MM.1S (cell line): ENCODE measurements around the gene PCCB.

Experiments used
- DNase-seq: peaks from one replicate; pipeline ENCODE4 v3.0.0-alpha.2; 2015
- H2AFZ ChIP-seq: fragments of 300-600 bp; sonication (generic); 2 replicates; pipeline ENCODE4 v1.6.0; 2016; ENCODE audit warnings: antibody characterized with exemption, low read length
- H3F3A ChIP-seq: fragments of 300-600 bp; sonication (generic); 2 replicates; pipeline ENCODE4 v1.6.1; 2016; ENCODE audit warnings: mild to moderate bottlenecking, antibody characterized with exemption, low read length, moderate library complexity, mixed read lengths; ENCODE audit not compliant: insufficient read depth
- H3K27ac ChIP-seq: fragments of 300-600 bp; sonication (generic); 2 replicates; pipeline ENCODE4 v1.5.1; 2016; ENCODE audit warnings: mild to moderate bottlenecking, low read length
- H3K27me3 ChIP-seq: fragments of 300-600 bp; sonication (generic); replicated peaks from 2 replicates; pipeline ENCODE4 v1.6.0; 2016; ENCODE audit warnings: low read length; ENCODE audit not compliant: insufficient read depth
- H3K36me3 ChIP-seq: fragments of 300-600 bp; sonication (generic); replicated peaks from 2 replicates; pipeline ENCODE4 v1.6.1; 2016; ENCODE audit warnings: mild to moderate bottlenecking, low read length, mixed read lengths; ENCODE audit not compliant: insufficient read depth
- H3K4me1 ChIP-seq: fragments of 300-600 bp; sonication (generic); 2 replicates; pipeline ENCODE4 v1.6.1; 2016; ENCODE audit warnings: low read length, mixed read lengths
- H3K4me2 ChIP-seq: fragments of 300-600 bp; sonication (generic); 2 replicates; pipeline ENCODE4 v1.6.0; 2016; ENCODE audit warnings: low read depth, low read length
- H3K4me3 ChIP-seq: fragments of 300-600 bp; sonication (generic); 2 replicates; pipeline ENCODE4 v1.5.1; 2016; ENCODE audit warnings: low read length, mixed read lengths
- H3K79me2 ChIP-seq: fragments of 300-600 bp; sonication (generic); 2 replicates; pipeline ENCODE4 v1.6.1; 2016; ENCODE audit warnings: mixed run types, low read length, mixed read lengths
- H3K9ac ChIP-seq: fragments of 300-600 bp; sonication (generic); 2 replicates; pipeline ENCODE4 v1.6.1; 2016; ENCODE audit warnings: low read length, mixed read lengths
- H3K9me2 ChIP-seq: fragments of 300-600 bp; sonication (generic); replicated peaks from 2 replicates; pipeline ENCODE4 v1.6.1; 2016; ENCODE audit warnings: mild to moderate bottlenecking, low read length, mixed read lengths; ENCODE audit not compliant: insufficient read depth
- H3K9me3 ChIP-seq: fragments of 300-600 bp; sonication (generic); replicated peaks from 2 replicates; pipeline ENCODE4 v1.6.1; 2016; ENCODE audit warnings: mild to moderate bottlenecking, low read length, mixed read lengths; ENCODE audit not compliant: insufficient read depth
- H4K20me1 ChIP-seq: fragments of 300-600 bp; sonication (generic); 2 replicates; pipeline ENCODE4 v1.6.1; 2016; ENCODE audit warnings: mild to moderate bottlenecking, low read length, moderate library complexity, mixed read lengths; ENCODE audit not compliant: insufficient read depth
- EZH2 ChIP-seq: fragments of 300-600 bp; sonication (generic); optimal IDR thresholded peaks from 2 replicates; pipeline ENCODE3; 2017; ENCODE audit warnings: low read depth, mild to moderate bottlenecking, antibody characterized with exemption, low read length, mixed read lengths
- EZH2phosphoT487 ChIP-seq: fragments of 300-600 bp; sonication (generic); IDR thresholded peaks from 2 replicates; pipeline ENCODE4 v1.6.1; 2018; ENCODE audit warnings: antibody characterized with exemption, low read length
- TF ChIP-seq, protein P1 (sequence below): fragments of 300-600 bp; sonication (generic); IDR thresholded peaks from 2 replicates; pipeline ENCODE4 v1.5.1; 2016; ENCODE audit warnings: antibody characterized with exemption, low read length, mixed read lengths

PCCB gene

DNA sequence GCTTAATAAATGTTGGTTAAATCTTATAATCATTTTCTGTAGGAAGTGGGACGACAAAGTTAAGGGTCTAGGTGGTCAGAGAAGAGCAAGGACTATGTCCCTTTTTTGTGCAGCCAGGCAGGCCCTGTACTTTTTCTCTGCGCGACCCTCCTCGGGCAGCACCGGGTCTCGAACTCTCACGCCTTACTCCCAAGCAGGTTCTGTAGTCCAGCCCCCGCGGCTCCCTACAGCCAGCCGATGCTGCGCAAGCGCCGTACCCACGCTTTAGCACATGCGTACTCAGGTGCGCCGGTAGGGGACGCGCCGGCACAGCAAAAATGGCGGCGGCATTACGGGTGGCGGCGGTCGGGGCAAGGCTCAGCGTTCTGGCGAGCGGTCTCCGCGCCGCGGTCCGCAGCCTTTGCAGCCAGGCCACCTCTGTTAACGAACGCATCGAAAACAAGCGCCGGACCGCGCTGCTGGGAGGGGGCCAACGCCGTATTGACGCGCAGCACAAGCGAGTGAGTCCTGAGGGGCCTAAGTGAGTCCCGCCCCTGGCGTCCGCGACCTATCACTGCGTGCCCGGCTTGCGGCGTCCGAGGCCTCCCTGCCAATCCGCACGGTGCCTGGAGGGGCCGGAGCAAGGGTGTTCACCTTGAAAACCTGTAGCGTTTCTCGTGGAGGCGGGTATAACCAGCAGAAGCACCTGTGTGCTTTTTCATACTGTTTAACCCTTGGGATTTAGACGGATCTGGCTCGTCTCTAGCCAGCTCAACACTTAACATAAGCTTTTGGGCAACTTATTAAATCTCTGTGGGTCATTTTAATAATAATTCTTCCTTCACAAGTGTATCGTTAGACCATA is at the start of gene PCCB:
Gene PCCB (plus strand): TSS at position 282 of the 844 bp plus-strand sequence. CDS start 36 bp downstream, at position 318.
- Histone ChIP-seq H3K4me1 (peaks cover 44% of the 10 kb centered on the region), H3K27ac (peak within 1 kb of the TSS; percentile 96), H3K79me2 (peaks cover 37% of the 10 kb centered on the region), H3K9me3 (no peaks in the 10 kb centered on the region), H3K9ac (peak within 1 kb of the TSS; percentile 85), H4K20me1 (no peaks in the 10 kb centered on the region), H3K27me3 (no peaks in the 10 kb centered on the region), H3F3A (peaks cover 36% of the 10 kb centered on the region), H3K4me2 (peak within 1 kb of the TSS; percentile 81), H3K36me3 (no peaks in the 10 kb centered on the region), H2AFZ (peak within 1 kb of the TSS; percentile 75), H3K9me2 (no peaks in the 10 kb centered on the region), H3K4me3 (peak within 1 kb of the TSS; percentile 78)
- TF ChIP-seq EZH2, result no peak
- TF ChIP-seq, protein P1, sequence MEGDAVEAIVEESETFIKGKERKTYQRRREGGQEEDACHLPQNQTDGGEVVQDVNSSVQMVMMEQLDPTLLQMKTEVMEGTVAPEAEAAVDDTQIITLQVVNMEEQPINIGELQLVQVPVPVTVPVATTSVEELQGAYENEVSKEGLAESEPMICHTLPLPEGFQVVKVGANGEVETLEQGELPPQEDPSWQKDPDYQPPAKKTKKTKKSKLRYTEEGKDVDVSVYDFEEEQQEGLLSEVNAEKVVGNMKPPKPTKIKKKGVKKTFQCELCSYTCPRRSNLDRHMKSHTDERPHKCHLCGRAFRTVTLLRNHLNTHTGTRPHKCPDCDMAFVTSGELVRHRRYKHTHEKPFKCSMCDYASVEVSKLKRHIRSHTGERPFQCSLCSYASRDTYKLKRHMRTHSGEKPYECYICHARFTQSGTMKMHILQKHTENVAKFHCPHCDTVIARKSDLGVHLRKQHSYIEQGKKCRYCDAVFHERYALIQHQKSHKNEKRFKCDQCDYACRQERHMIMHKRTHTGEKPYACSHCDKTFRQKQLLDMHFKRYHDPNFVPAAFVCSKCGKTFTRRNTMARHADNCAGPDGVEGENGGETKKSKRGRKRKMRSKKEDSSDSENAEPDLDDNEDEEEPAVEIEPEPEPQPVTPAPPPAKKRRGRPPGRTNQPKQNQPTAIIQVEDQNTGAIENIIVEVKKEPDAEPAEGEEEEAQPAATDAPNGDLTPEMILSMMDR, result peak; percentile 49
- peak; percentile 92 for DNase-seq

DNA sequence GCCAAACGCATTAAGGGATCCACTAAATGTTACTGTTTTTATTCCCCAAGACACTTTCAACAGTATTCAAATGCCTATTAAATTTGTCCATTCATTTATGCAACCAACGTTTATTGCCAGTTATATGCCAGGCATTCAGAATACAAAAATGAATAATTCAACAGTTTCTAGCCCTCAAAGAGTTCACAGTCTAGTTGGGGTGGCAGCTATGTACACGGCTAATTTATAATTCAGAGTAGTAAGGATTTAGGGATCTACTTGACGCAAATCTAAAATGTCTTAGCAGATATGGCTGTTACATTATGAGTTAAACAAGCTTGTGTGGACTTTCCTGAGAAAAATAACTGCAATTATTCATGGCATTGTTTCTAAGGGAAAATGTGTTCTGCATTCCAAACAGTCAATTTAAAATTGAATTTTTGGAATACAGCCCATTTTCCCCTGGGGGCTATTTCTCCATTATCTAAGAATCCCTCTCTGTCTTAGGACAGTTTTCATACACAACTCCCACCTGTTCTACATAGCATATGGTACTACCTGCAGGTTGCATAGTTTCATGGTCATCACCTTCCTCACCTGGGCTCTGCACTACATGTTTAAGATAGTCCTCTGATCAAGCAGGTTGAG is 42.5 kb upstream of the PCCB start:
- no peak overlapping the region for H3K27ac ChIP-seq
- no peak overlapping the region for H3K9ac ChIP-seq
- H4K20me1 ChIP-seq, result no peaks in the 10 kb centered on the region
- no peak overlapping the region for H3K4me3 ChIP-seq
- TF ChIP-seq, protein P1, result no peak
- TF ChIP-seq EZH2phosphoT487 (no peak), EZH2 (no peak)
- no peaks in the 10 kb centered on the region; the same call in 1 of the 2 replicates for H3K9me3 ChIP-seq
- H3K4me1 ChIP-seq, result no peaks in the 10 kb centered on the region
- no peaks in the 10 kb centered on the region for H3K79me2 ChIP-seq
- H3K4me2 ChIP-seq, result no peak overlapping the region
- no peak overlapping the region for H2AFZ ChIP-seq
- no peaks in the 10 kb centered on the region for H3K9me2 ChIP-seq
- no peak for DNase-seq
- no peaks in the 10 kb centered on the region for H3F3A ChIP-seq
- no peaks in the 10 kb centered on the region for H3K36me3 ChIP-seq
- H3K27me3 ChIP-seq, result no peaks in the 10 kb centered on the region

DNA sequence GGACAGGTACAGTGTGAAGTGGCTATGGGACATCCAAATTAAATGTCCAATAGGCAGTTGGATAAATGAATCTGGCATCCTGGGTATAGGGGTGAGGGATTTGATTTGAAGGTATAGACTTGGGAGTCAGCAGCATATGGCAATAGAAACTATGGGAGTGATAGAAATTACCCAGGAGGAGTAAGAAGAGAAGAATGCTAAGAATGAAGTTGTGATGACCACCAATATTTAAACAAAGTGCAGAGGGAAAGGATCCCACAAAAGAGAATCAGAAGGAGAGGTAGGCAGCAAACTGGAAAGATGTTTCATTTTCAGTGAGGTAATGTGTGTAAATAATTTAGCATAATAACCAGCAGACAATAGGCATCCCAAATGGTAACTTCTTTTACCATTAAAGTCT is 40.2 kb upstream of the PCCB start:
- no peak for DNase-seq

More for the DNA sequence above, 40.2 kb upstream of the PCCB start:
- no peak overlapping the region for H2AFZ ChIP-seq
- H3K27ac ChIP-seq, result no peak overlapping the region
- H3K4me2 ChIP-seq, result no peak overlapping the region
- no peaks in the 10 kb centered on the region for H3K4me1 ChIP-seq
- H3K27me3 ChIP-seq, result no peaks in the 10 kb centered on the region
- H3F3A ChIP-seq, result no peaks in the 10 kb centered on the region
- TF ChIP-seq, protein P1, result no peak
- TF ChIP-seq EZH2 (no peak), EZH2phosphoT487 (no peak)
- H3K9ac ChIP-seq, result no peak overlapping the region
- no peaks in the 10 kb centered on the region for H3K79me2 ChIP-seq
- H3K9me2 ChIP-seq, result no peaks in the 10 kb centered on the region
- no peak overlapping the region for H3K4me3 ChIP-seq
- no peaks in the 10 kb centered on the region; the same call in 1 of the 2 replicates for H3K9me3 ChIP-seq
- no peaks in the 10 kb centered on the region for H4K20me1 ChIP-seq
- H3K36me3 ChIP-seq, result no peaks in the 10 kb centered on the region
